ENCODE measurements around the gene PSTPIP1. TPM values are rescaled to one million over a fixed set of nuclear protein-coding genes. Genes with fewer than 3 reads are reported as not detected.

PSTPIP1 gene
- total RNA-seq, 1 donor from 2014 or later: 4.3 TPM

DNA sequence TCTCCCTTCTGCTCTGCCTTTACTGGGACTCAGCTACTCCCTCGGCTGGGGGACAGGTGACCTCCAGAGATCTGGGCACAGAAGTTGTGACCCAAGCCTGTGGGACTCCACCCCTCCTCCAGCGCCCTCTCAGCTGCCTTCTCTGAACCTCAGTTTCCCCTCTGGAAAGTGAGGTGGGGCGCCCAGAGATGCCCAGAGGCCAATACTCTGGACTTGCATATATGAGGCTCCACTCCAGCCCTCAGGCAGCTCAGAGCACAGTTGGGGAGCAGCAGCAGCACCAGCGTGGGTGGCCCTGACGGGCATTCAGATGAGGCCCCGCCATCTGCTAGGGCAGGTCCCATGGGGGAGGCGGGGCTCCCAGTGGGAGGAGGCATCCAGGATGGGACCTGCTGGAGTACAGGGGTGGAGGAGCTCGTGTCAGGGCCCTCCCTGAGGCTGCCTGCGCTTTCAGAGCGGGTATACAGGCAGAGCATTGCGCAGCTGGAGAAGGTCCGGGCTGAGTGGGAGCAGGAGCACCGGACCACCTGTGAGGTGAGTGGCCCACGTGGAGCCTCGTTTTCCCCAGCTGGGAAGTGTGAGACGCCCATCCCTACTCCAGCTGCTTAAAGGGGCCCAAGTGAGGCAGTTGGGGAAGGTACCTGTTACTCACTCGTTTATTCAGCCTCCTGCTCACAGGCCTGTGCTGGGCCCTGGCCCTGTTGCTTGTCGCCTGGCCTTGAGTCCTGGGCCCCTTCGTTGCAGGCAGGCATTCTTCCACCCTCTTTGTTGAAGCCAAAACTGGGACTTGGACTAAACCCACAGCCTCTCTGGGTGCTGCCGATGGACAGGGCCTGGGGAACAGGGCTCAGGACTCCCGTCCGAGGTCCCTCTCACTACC, 35.4 kb downstream of the PSTPIP1 start:
- DNase-seq: no peak

DNA sequence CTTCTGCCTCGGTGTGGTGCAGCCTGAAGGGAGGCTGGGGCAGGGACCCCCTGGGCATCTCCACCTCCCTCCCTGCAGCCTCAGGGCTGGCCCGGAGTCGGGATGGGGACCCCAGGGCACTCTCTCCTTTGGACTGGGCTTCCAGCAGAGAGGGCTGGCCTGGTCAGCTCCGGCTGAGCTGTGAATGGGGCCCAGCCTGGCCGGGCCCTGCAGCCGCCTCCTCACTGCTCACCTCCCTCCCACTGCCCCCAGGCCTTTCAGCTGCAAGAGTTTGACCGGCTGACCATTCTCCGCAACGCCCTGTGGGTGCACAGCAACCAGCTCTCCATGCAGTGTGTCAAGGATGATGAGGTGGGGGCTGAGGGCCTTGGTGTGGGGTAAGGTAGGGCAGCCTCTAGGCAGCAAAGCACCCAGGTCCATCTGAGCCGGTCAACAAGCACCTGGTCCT, 36.0 kb downstream of the PSTPIP1 start:
- DNase-seq: no peak

- DNase-seq: no peak
Measured at GRCh38 chr15:77031376-77032050, 36.6 kb downstream of the PSTPIP1 start.

- DNase-seq: no peak
Measured at GRCh38 chr15:77032052-77032646, 37.2 kb downstream of the PSTPIP1 start.

- DNase-seq: no peak
Measured at GRCh38 chr15:77032647-77033416, 37.9 kb downstream of the PSTPIP1 start.

GRCh38 chr15:77033417-77033728, 38.4 kb downstream of the PSTPIP1 start:
- DNase-seq: no peak

DNA sequence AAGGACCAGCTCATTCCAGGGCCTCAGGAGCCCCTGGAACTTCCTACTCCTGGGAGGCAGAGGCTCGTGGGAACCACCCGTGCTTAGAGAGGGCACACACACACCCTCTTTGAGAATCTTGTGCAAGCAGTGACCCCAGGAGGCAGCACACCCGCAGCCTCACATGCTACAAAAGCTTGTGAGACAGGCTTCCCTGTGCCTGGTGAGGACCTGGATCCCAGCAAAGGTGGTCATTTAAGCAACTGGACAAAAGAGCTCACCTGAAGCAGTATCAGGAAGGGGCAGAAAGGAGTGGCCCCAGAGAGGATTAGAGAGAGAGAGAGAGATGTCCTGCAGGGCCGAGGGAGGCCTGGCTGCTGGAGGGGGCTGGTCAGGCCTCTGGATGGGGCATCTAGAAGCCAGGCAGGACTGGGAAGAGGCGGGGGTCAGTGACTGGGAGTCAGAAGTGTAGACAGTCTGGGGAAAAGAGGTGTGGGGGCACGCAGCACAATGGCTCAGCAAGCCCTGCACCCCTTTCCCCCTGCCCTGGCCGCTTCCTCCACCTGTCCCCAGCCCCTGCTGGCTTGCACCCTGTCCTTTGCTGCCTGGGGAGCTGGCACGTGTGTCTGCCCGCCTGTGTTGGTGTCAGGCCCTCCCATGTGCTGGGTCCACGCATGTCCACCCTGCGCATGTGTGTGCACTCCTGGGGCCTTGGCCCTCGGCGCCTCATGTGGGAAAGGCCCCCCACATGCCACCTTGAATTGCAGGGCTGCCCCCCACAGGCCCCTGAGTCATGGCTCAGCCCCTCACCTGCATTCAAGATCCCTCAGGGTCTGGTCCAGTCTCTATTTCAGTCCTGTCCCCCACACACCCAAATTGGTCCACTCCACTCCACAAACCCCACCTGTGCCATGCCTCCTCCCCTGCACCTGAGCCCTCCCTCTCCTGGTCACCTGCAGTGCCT, 39.1 kb downstream of the PSTPIP1 start:
- DNase-seq: no peak

- no peak for DNase-seq
Measured at GRCh38 chr15:77034695-77035489, 40.0 kb downstream of the PSTPIP1 start.

- DNase-seq: no peak
Measured at GRCh38 chr15:77035584-77035983, 40.7 kb downstream of the PSTPIP1 start.

- no peak for DNase-seq
Measured at GRCh38 chr15:77035999-77036471, 41.1 kb downstream of the PSTPIP1 start.

DNA sequence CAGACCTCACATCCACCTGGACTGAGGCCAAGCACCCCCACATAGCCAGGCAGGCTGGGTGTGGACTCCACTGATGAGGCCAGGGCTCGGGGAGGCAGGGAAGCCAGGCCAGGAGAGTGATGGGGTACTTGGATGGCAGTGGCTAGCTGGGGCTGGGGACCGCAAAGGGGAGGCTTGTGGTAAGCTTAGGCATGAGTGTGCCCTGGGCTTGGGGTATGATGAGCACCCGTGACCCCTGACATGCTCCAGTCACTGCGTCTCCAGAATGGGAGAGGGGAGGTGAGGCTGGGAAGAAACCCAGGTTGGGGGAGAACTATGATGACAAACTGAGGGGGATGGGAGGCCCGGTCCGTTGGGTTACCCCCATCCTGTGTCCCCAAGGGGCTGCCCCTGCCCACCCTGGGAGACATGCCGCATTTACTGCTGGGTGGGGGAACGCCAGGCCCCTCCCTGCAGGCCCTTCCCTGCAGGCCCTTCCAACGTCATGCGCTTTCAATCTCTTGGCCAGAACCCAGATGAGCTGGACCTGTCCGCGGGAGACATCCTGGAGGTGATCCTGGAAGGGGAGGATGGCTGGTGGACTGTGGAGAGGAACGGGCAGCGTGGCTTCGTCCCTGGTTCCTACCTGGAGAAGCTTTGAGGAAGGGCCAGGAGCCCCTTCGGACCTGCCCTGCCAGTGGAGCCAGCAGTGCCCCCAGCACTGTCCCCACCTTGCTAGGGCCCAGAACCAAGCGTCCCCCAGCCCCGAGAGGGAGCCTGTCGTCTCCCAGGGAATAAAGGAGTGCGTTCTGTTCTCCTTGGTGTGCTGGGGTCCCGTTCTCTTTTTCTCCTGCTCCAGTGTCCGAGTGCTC, 41.8 kb downstream of the PSTPIP1 start:
- no peak for DNase-seq

DNA sequence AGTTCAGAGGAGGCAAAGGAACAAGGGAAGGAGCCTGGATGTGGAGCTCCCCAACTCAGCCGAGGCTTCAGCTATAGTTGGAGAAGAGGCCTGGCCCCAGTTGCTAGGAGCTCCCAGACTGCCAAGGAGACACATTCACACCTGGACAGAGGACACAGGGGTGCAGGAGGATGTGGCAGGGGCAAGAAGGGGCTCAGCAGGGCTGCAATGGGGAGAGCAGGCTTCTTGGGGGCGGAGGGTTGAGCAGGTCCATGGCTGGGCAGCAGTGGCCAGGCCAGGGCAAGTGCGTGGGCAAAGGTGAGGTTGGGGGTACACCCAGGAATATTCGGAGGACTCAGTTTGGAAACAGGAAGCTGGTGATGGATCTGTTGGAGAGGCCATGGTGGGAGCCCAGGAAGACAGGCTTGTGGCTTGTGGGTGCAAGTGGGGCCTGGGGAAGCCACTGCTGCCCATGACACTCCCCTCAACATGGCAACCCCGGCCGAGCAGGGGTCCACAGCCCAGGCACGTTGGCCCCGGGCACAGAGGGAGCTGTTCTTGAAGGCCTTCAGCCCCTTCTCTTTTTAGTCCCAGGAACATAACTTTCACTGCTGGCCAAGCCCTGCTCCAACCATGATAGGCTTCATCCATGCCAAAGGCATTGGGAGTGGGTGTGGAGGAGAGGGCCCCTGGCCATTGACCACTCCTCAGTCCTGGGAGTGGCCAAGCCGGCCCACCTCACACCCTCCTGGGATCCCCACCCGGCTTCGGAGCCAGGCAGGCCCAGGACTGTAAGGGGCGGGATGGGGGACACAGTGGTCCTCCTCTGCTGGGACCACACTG, 42.7 kb downstream of the PSTPIP1 start:
- no peak for DNase-seq

DNA sequence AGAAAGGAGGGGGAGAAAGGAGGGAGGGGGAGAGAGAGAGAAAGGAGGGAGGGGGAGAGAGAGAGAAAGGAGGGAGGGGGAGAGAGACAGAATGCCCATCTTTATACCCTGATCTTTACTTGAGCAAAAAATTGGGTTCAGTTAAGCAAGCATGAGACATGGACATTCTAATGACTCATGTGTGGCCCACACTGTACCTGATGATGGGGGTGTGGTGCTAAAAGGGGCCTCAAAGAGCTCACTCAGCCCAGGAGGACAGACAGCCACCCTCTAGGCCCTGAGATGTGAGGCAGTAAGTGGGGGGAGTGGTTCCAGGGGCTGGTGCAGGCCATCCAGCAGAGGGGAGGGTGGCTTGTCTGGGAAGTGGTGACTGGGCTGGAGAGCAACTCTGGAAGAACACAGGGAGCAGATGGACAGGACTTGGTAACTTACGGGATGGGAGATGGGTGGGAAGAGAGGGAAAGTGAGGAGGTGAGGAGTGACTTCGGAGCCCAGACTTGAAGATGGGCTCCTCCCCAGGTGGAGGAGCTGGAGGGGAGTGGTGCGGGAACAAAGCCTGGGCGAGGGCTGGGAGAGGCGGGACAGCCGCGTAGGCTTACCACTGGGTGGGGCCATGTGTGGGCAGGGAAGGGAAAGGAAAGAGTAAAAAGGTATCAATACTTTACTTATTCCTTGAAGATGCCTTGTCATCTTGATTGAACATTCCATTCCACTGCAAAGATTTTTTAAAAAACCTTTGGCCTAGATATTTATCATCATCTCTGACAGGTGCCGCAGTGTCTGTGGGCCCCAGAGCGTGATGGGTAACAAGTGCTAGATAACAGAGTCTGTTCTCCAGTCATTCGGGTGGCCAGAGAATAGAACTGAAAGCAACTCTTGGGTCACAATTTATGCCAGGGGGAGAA, 43.6 kb downstream of the PSTPIP1 start:
- DNase-seq: no peak

GRCh38 chr15:77039217-77039533, 44.2 kb downstream of the PSTPIP1 start:
- no peak for DNase-seq

GRCh38 chr15:77039848-77040247, 44.9 kb downstream of the PSTPIP1 start:
- no peak for DNase-seq

DNA sequence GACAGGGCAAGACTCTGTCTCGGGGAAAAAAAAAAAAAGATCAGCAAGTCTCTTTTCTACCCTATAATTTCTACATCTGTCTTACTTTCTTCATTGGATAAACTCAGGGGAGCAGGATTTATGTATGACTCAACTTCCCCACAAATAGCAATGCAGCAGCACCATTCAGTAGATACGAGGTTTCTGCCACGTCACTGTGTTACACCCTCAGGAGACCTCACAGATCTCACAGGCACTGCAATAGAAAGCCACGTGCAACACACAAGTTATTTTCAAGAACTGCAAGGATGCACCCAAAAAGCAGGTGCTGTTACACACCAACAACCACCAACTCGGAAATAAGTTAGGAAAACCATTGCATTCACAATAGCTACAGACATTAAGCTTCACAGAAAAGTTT, 45.7 kb downstream of the PSTPIP1 start:
- no peak for DNase-seq

GRCh38 chr15:77042245-77042919, 47.5 kb downstream of the PSTPIP1 start:
- no peak for DNase-seq
